H9 (cell line): ENCODE data around the gene TEX19. TPM values are rescaled to one million over a fixed set of nuclear protein-coding genes. Genes with fewer than 3 reads are reported as not detected.
"Not testable (repeated sequence)": the region's sequence is repeated elsewhere in the genome, so short reads cannot be mapped to it uniquely, and the experiment has no call there.

Source experiments
- DNase-seq: peaks from one replicate; pipeline ENCODE4 v3.0.0-alpha.2; 2017
- H2AFZ ChIP-seq: one replicate; pipeline ENCODE4 v1.6.1; 2013; ENCODE audit warnings: mild to moderate bottlenecking, low read length, control low read depth, moderate library complexity
- H2AK5ac ChIP-seq: 2 replicates; pipeline ENCODE4 v1.6.1; 2013; ENCODE audit warnings: low read length, control low read depth, mixed read lengths; ENCODE audit not compliant: insufficient read length
- H2BK120ac ChIP-seq: one replicate; pipeline ENCODE4 v1.6.1; 2013; ENCODE audit warnings: low read depth, mild to moderate bottlenecking, low read length, control low read depth, inconsistent platforms; ENCODE audit not compliant: poor library complexity, severe bottlenecking
- H2BK12ac ChIP-seq: 2 replicates; pipeline ENCODE4 v1.6.1; 2013; ENCODE audit warnings: low read length, control low read depth, mixed read lengths, low read depth; ENCODE audit not compliant: insufficient read length
- H2BK15ac ChIP-seq: 2 replicates; pipeline ENCODE4 v1.6.1; 2013; ENCODE audit warnings: low read depth, low read length, control low read depth
- H2BK20ac ChIP-seq: one replicate; pipeline ENCODE4 v1.6.1; 2013; ENCODE audit warnings: low read depth, mild to moderate bottlenecking, low read length, control low read depth, inconsistent platforms; ENCODE audit not compliant: poor library complexity, severe bottlenecking
- H2BK5ac ChIP-seq: 2 replicates; pipeline ENCODE4 v1.6.1; 2013; ENCODE audit warnings: low read length, control low read depth, mixed read lengths; ENCODE audit not compliant: insufficient read length
- H3K14ac ChIP-seq: 2 replicates; pipeline ENCODE4 v1.6.1; 2013; ENCODE audit warnings: low read length, control low read depth; ENCODE audit not compliant: insufficient read depth
- H3K18ac ChIP-seq: 2 replicates; pipeline ENCODE4 v1.6.1; 2013; ENCODE audit warnings: low read depth, mild to moderate bottlenecking, mixed read lengths, low read length, control low read depth; ENCODE audit not compliant: insufficient read length
- H3K23ac ChIP-seq: 2 replicates; pipeline ENCODE4 v1.6.1; 2013; ENCODE audit warnings: low read length, control low read depth, mixed read lengths, low read depth; ENCODE audit not compliant: insufficient read length
- H3K23me2 ChIP-seq: 2 replicates; pipeline ENCODE4 v1.6.1; 2013; ENCODE audit warnings: low read depth, mild to moderate bottlenecking, mixed read lengths, low read length, control low read depth; ENCODE audit not compliant: insufficient read length, poor library complexity, severe bottlenecking
- H3K27ac ChIP-seq: 2 replicates; pipeline ENCODE4 v1.5.1; 2013; ENCODE audit warnings: low read length, control low read depth, mixed read lengths, low read depth; ENCODE audit not compliant: insufficient read length
- H3K27me3 ChIP-seq: 2 replicates; pipeline ENCODE4 v1.6.1; 2013; ENCODE audit warnings: low read length, control low read depth, inconsistent platforms; ENCODE audit not compliant: insufficient read depth
- H3K4ac ChIP-seq: 2 replicates; pipeline ENCODE4 v1.6.1; 2013; ENCODE audit warnings: low read depth, mild to moderate bottlenecking, control low read depth, inconsistent platforms, low read length, moderate library complexity
- H3K4me1 ChIP-seq: 2 replicates; pipeline ENCODE4 v1.6.1; 2013; ENCODE audit warnings: low read length, control low read depth, inconsistent platforms; ENCODE audit not compliant: insufficient read depth
- H3K4me2 ChIP-seq: 2 replicates; pipeline ENCODE4 v1.6.1; 2013; ENCODE audit warnings: low read length, control low read depth, mixed read lengths; ENCODE audit not compliant: insufficient read length, insufficient read depth
- H3K56ac ChIP-seq: 2 replicates; pipeline ENCODE4 v1.6.1; 2013; ENCODE audit warnings: low read depth, mild to moderate bottlenecking, mixed read lengths, low read length, control low read depth; ENCODE audit not compliant: insufficient read length
- H3K79me1 ChIP-seq: 2 replicates; pipeline ENCODE4 v1.6.1; 2013; ENCODE audit warnings: low read depth, mild to moderate bottlenecking, moderate library complexity, low read length, control low read depth, inconsistent platforms; ENCODE audit not compliant: insufficient read depth, poor library complexity, severe bottlenecking
- H3K79me2 ChIP-seq: 2 replicates; pipeline ENCODE4 v1.6.1; 2013; ENCODE audit warnings: low read length, control low read depth, inconsistent platforms; ENCODE audit not compliant: insufficient read depth
- H3K9ac ChIP-seq: 2 replicates; pipeline ENCODE4 v1.6.1; 2013; ENCODE audit warnings: low read length, control low read depth, mixed read lengths; ENCODE audit not compliant: insufficient read length; ENCODE audit errors: extremely low read depth
- H3K9me3 ChIP-seq: one replicate; pipeline ENCODE4 v1.6.1; 2013; ENCODE audit warnings: low read depth, low read length, inconsistent platforms; ENCODE audit not compliant: control insufficient read depth
- H3T11ph ChIP-seq: one replicate; pipeline ENCODE4 v1.6.1; 2013; ENCODE audit warnings: mild to moderate bottlenecking, low read length, control low read depth, inconsistent platforms
- H4K20me1 ChIP-seq: one replicate; pipeline ENCODE4 v1.6.1; 2013; ENCODE audit not compliant: control insufficient read depth, insufficient read length, insufficient read depth
- H4K5ac ChIP-seq: 2 replicates; pipeline ENCODE4 v1.6.1; 2013; ENCODE audit warnings: low read depth, mild to moderate bottlenecking, mixed read lengths, low read length, control low read depth; ENCODE audit not compliant: insufficient read length
- H4K8ac ChIP-seq: replicated peaks from 2 replicates; pipeline ENCODE4 v1.6.1; 2013; ENCODE audit warnings: low read length, control low read depth, mixed read lengths, low read depth; ENCODE audit not compliant: insufficient read length
- H4K91ac ChIP-seq: 2 replicates; pipeline ENCODE4 v1.6.1; 2013; ENCODE audit warnings: low read depth, mild to moderate bottlenecking, moderate library complexity, mixed read lengths, low read length, control low read depth; ENCODE audit not compliant: insufficient read length
- H3K27ac Mint-ChIP-seq, 3 experiments: 2 replicates in 2 of 3; 3 replicates in 1 of 3; pipeline ENCODE4 v1.8.0; 2020 to 2021; ENCODE audit warnings: mixed read lengths in 3 of 3, mild to moderate bottlenecking in 1 of 3, moderate library complexity in 1 of 3
- H3K27me3 Mint-ChIP-seq: 2 replicates; pipeline ENCODE4 v1.8.0; 2021; ENCODE audit warnings: low read depth, mild to moderate bottlenecking, moderate library complexity, mixed read lengths
- H3K36me3 Mint-ChIP-seq, 3 experiments: 2 replicates in 2 of 3; 3 replicates in 1 of 3; pipeline ENCODE4 v1.8.0; 2020 to 2021; ENCODE audit warnings: low read depth in 3 of 3, mixed read lengths in 3 of 3; ENCODE audit not compliant: insufficient read depth in 1 of 3
- H3K4me1 Mint-ChIP-seq, 2 experiments: 2 replicates each; pipeline ENCODE4 v1.8.0; 2020; ENCODE audit warnings: mixed read lengths in 2 of 2
- H3K4me3 Mint-ChIP-seq, 2 experiments: 2 replicates in 1 of 2; 3 replicates in 1 of 2; pipeline ENCODE4 v1.8.0; 2020 to 2021; ENCODE audit warnings: mild to moderate bottlenecking in 2 of 2, mixed read lengths in 2 of 2, moderate library complexity in 1 of 2
- H3K9me3 Mint-ChIP-seq, 2 experiments: 2 replicates in 1 of 2; 3 replicates in 1 of 2; pipeline ENCODE4 v1.8.0; 2020; ENCODE audit warnings: mild to moderate bottlenecking in 2 of 2, mixed read lengths in 2 of 2, moderate library complexity in 1 of 2
- WGBS: extraction: QIAGEN DNeasy Blood & Tissue Kit; methylation state at CpG from one replicate; pipeline ENCODE4 v1.1.7; 2013; ENCODE audit warnings: missing lambda C conversion rate, low lambda C conversion rate, mixed read lengths; ENCODE audit not compliant: insufficient read length; ENCODE audit errors: extremely low coverage; 5-methylcytosine and 5-hydroxymethylcytosine counted together
- total RNA-seq: library from RNA; stranded (reverse); gene quantifications from 2 replicates; pipeline ENCODE4 v1.2.1, GENCODE V29; 2021
- TF ChIP-seq, protein P1 (sequence below): fragments of 200-600 bp; sonication (generic); conservative IDR thresholded peaks from 3 replicates; pipeline ENCODE4 v1.8.0; 2021; ENCODE audit warnings: antibody characterized with exemption, mild to moderate bottlenecking

The TEX19 gene
- total RNA-seq, 1 experiment from 2014 or later: 1.4 TPM

- Mint-ChIP-seq H3K4me3 (no peak overlapping the region), H3K27me3 (peaks cover 31% of the 10 kb centered on the region), H3K9me3 (peaks cover 3 to 5% of the 10 kb centered on the region in 2 experiments; a peak in 3 of 5 replicates), H3K4me1 (peaks cover 4 to 15% of the 10 kb centered on the region in 2 experiments), H3K27ac (no peak overlapping the region), H3K36me3 (no peaks in the 10 kb centered on the region)
- Histone ChIP-seq H3K14ac (no peak overlapping the region), H4K8ac (no peak overlapping the region), H2AK5ac (no peak overlapping the region), H2AFZ (no peak overlapping the region), H3K9ac (no peak overlapping the region), H3K9me3 (no peaks in the 10 kb centered on the region), H3K23me2 (no peaks in the 10 kb centered on the region), H3K56ac (no peak overlapping the region), H3K27me3 (no peaks in the 10 kb centered on the region), H4K5ac (no peak overlapping the region), H2BK12ac (no peak overlapping the region), H3K4me1 (no peaks in the 10 kb centered on the region), H2BK5ac (no peak overlapping the region), H3K79me2 (no peaks in the 10 kb centered on the region), H3K4ac (no peak overlapping the region), H3T11ph (no peak overlapping the region), H4K91ac (no peak overlapping the region), H3K23ac (no peak overlapping the region), H3K18ac (no peak overlapping the region), H2BK15ac (no peak overlapping the region), H4K20me1 (no peaks in the 10 kb centered on the region), H2BK20ac (no peak overlapping the region), H3K27ac (no peak overlapping the region), H3K4me2 (no peak overlapping the region), H2BK120ac (no peak overlapping the region), H3K79me1 (no peaks in the 10 kb centered on the region)
- DNase-seq: no peak
- WGBS: no CpG with 5 or more reads among the region's 28 CpGs
- TF ChIP-seq, protein P1, sequence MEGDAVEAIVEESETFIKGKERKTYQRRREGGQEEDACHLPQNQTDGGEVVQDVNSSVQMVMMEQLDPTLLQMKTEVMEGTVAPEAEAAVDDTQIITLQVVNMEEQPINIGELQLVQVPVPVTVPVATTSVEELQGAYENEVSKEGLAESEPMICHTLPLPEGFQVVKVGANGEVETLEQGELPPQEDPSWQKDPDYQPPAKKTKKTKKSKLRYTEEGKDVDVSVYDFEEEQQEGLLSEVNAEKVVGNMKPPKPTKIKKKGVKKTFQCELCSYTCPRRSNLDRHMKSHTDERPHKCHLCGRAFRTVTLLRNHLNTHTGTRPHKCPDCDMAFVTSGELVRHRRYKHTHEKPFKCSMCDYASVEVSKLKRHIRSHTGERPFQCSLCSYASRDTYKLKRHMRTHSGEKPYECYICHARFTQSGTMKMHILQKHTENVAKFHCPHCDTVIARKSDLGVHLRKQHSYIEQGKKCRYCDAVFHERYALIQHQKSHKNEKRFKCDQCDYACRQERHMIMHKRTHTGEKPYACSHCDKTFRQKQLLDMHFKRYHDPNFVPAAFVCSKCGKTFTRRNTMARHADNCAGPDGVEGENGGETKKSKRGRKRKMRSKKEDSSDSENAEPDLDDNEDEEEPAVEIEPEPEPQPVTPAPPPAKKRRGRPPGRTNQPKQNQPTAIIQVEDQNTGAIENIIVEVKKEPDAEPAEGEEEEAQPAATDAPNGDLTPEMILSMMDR: no peak
Observed at GRCh38 chr17:82346342-82347300, 12.4 kb upstream of the TEX19 start.

- H3K9me3 Mint-ChIP-seq, H3K14ac ChIP-seq, H2BK15ac ChIP-seq, H4K8ac ChIP-seq, H3K4me2 ChIP-seq, H3K27ac ChIP-seq, H4K20me1 ChIP-seq, H3K4me1 ChIP-seq, H3K56ac ChIP-seq, H2BK5ac ChIP-seq, H2BK120ac ChIP-seq, H3K36me3 Mint-ChIP-seq, H2BK12ac ChIP-seq, H3K23ac ChIP-seq, H3K79me1 ChIP-seq, H3K4ac ChIP-seq, H3K79me2 ChIP-seq, H3K9ac ChIP-seq, H2BK20ac ChIP-seq, H3K9me3 ChIP-seq, H3K23me2 ChIP-seq, H3T11ph ChIP-seq, H4K91ac ChIP-seq, H3K4me3 Mint-ChIP-seq, H3K18ac ChIP-seq, H2AFZ ChIP-seq, H4K5ac ChIP-seq, H3K27ac Mint-ChIP-seq, H2AK5ac ChIP-seq, DNase-seq, H3K27me3 ChIP-seq: not testable (repeated sequence)
- Mint-ChIP-seq H3K4me1 (peaks cover 4 to 13% of the 10 kb centered on the region in 2 experiments), H3K27me3 (peaks cover 18% of the 10 kb centered on the region)
- WGBS: no CpG with 5 or more reads among the region's 11 CpGs
Observed at GRCh38 chr17:82347994-82348393, 11.1 kb upstream of the TEX19 start.
